ENCODE results near the gene DACH1. TPM values are rescaled to one million over a fixed set of nuclear protein-coding genes. Genes with fewer than 3 reads are reported as not detected.

The DACH1 gene
- total RNA-seq, 4 donors from 2014 or later: 1.0 to 6.3 (median 2.4) TPM

DNA sequence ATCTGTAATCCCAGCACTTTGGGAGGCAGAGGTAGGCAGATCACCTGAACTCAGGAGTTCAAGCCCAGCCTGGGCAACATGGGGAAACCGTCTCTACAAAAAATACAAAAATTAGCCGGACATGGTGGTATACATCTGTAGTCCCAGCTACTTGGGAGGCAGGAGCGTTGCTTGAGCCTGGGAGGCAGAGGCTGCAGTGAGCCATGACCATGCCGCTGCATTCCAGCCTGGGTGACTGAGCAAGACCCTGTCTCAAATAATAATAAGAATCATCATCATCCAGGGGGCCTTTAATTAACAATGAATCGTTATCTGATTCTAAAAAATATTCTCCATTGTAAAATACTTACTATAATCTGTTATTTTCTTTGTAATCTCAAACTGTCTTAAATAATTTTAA, 283.4 kb downstream of the DACH1 start:
- no peaks in the 10 kb centered on the region for H3K36me3 ChIP-seq
- H3K4me1 ChIP-seq: no peaks in the 10 kb centered on the region
- H3K27me3 ChIP-seq: no peaks in the 10 kb centered on the region
- H3K9me3 ChIP-seq: no peaks in the 10 kb centered on the region
- 89% methylated on average over 5 of the region's 5 CpGs for WGBS
- TF ChIP-seq POLR2AphosphoS5 (IDR thresholded peaks at IDR 0.05) (no peak), EP300 (IDR thresholded peaks at IDR 0.05) (no peak), POLR2A (IDR thresholded peaks at IDR 0.05) (no peak)
- TF ChIP-seq, protein P1, sequence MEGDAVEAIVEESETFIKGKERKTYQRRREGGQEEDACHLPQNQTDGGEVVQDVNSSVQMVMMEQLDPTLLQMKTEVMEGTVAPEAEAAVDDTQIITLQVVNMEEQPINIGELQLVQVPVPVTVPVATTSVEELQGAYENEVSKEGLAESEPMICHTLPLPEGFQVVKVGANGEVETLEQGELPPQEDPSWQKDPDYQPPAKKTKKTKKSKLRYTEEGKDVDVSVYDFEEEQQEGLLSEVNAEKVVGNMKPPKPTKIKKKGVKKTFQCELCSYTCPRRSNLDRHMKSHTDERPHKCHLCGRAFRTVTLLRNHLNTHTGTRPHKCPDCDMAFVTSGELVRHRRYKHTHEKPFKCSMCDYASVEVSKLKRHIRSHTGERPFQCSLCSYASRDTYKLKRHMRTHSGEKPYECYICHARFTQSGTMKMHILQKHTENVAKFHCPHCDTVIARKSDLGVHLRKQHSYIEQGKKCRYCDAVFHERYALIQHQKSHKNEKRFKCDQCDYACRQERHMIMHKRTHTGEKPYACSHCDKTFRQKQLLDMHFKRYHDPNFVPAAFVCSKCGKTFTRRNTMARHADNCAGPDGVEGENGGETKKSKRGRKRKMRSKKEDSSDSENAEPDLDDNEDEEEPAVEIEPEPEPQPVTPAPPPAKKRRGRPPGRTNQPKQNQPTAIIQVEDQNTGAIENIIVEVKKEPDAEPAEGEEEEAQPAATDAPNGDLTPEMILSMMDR (IDR thresholded peaks at IDR 0.05): no peak
- no peak overlapping the region for H3K27ac ChIP-seq
- no peak for DNase-seq (ENCODE audit: low spot score in 2 of 2)
- no peak overlapping the region for H3K4me3 ChIP-seq

DNA sequence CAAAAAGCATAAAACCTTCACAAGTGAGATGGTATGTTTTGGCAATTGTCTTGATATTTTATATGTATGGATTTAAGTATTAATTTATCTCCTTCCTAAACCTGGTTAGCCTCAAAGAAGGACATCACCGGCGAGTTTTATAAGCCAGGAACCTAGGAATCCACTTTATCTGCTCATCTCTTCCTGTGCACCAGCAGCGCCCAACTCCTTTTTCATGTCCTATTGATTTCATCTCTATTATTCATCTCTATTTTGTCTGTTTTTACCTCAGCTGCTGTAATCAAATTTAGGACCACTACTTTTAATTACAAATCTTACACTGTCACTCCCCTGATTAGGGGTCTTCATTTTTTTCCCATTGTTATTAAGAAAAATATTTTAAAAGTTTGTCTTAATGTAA, 286.4 kb downstream of the DACH1 start:
- Histone ChIP-seq H3K27me3 (no peaks in the 10 kb centered on the region), H3K27ac (no peak overlapping the region), H3K36me3 (no peaks in the 10 kb centered on the region), H3K4me1 (no peaks in the 10 kb centered on the region), H3K9me3 (no peaks in the 10 kb centered on the region), H3K4me3 (no peak overlapping the region)
- 58% methylated on average over 3 of the region's 3 CpGs for WGBS
- no peak for DNase-seq (ENCODE audit: low spot score in 2 of 2)
- no peak for TF ChIP-seq POLR2AphosphoS5 (IDR thresholded peaks at IDR 0.05)
- no peak for TF ChIP-seq POLR2A (IDR thresholded peaks at IDR 0.05)
- TF ChIP-seq EP300 (IDR thresholded peaks at IDR 0.05): no peak
- TF ChIP-seq, protein P1 (IDR thresholded peaks at IDR 0.05): no peak

DNA sequence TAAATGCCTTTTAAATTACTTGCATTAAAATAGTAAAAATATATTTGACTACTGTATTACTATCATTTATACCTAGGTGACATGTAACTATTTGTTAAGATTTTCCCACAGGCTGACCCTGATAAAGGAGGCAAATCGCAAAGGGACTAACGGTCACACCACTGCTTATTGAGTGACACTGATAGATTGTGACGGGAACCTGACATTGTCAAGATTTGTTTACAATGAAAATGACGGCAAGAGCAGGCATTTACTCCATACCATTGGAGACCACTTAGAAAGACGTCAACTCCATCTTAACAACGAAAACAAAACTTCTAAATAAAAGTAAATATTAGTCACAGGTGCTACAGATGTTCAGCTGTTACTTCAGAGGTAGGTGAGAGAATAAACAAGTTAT, 289.0 kb downstream of the DACH1 start:
- DNase-seq (ENCODE audit: low spot score in 2 of 2): no peak
- H3K27me3 ChIP-seq: no peaks in the 10 kb centered on the region
- no peaks in the 10 kb centered on the region for H3K4me1 ChIP-seq
- H3K27ac ChIP-seq: no peak overlapping the region
- 87% methylated on average over 6 of the region's 6 CpGs for WGBS
- no peak for TF ChIP-seq EP300 (IDR thresholded peaks at IDR 0.05)
- TF ChIP-seq POLR2AphosphoS5 (IDR thresholded peaks at IDR 0.05): no peak
- no peak for TF ChIP-seq POLR2A (IDR thresholded peaks at IDR 0.05)
- TF ChIP-seq, protein P1 (IDR thresholded peaks at IDR 0.05): no peak
- H3K4me3 ChIP-seq: no peak overlapping the region
- no peaks in the 10 kb centered on the region for H3K36me3 ChIP-seq
- H3K9me3 ChIP-seq: no peaks in the 10 kb centered on the region

DNA sequence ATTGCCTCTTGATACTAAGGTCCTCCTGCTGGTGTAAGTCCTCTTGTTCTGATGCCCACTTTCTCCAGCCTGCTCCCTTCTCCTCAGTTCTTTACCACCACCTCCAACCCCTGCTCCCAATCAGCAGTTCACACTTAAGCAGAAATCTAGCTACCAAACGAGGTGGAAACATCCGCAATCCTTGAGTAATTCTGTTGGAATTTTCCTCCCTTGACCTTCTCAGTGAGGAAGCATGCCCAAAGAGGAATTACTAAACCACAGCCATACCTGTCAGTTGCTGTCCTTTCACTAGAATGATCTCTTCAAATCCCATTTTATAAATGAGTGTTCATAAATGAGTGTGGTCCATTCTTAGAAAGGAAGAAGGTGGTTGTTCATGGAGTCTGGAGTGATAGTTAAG, 289.9 kb downstream of the DACH1 start:
- no peak for DNase-seq (ENCODE audit: low spot score in 2 of 2)

DNA sequence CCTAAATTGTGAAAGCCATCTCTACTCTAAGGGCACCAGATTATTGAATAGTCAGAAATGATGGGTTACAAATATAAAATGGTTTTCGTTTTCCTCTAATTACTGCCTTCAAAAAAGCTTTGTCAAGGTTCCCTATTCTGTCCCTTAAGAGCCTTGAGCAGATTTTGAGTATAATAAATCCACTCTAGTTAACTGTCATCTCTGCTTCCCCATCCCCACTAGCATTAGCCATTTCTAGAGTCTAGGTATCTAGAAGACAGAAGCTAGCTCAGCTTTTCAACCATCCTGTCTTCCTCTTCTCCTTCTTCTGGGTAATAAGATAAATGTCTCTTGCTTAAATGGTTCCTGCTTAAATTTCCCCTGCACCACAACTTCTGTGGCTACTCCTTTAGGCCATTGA, 290.4 kb downstream of the DACH1 start:
- no peak for DNase-seq (ENCODE audit: low spot score in 2 of 2)
- H3K4me1 ChIP-seq: no peaks in the 10 kb centered on the region
- no peak overlapping the region for H3K4me3 ChIP-seq
- no peak overlapping the region for H3K27ac ChIP-seq
- WGBS: 66% methylated on average over 1 of the region's 1 CpG
- TF ChIP-seq POLR2AphosphoS5 (IDR thresholded peaks at IDR 0.05) (no peak), POLR2A (IDR thresholded peaks at IDR 0.05) (no peak), EP300 (IDR thresholded peaks at IDR 0.05) (no peak)
- TF ChIP-seq, protein P1 (IDR thresholded peaks at IDR 0.05): no peak
- no peaks in the 10 kb centered on the region for H3K27me3 ChIP-seq
- H3K9me3 ChIP-seq: no peaks in the 10 kb centered on the region
- no peaks in the 10 kb centered on the region for H3K36me3 ChIP-seq

More for the DNA sequence above, 289.9 kb downstream of the DACH1 start:
- no peak overlapping the region for H3K27ac ChIP-seq
- no peaks in the 10 kb centered on the region for H3K36me3 ChIP-seq
- H3K4me3 ChIP-seq: no peak overlapping the region
- H3K27me3 ChIP-seq: no peaks in the 10 kb centered on the region
- TF ChIP-seq EP300 (IDR thresholded peaks at IDR 0.05): no peak
- TF ChIP-seq, protein P1 (IDR thresholded peaks at IDR 0.05): no peak
- no peak for TF ChIP-seq POLR2AphosphoS5 (IDR thresholded peaks at IDR 0.05)
- TF ChIP-seq POLR2A (IDR thresholded peaks at IDR 0.05): no peak
- no peaks in the 10 kb centered on the region for H3K4me1 ChIP-seq
- 87% methylated on average over 2 of the region's 2 CpGs for WGBS
- H3K9me3 ChIP-seq: no peaks in the 10 kb centered on the region

Measured in suprapubic skin (tissue), 4 donors.